HPDE6-E6E7 (cell line): ENCODE data around the gene CHI3L1.

Experiments
- DNase-seq: peaks from one replicate; pipeline ENCODE4 v3.0.0; 2011; ENCODE audit warnings: missing footprints; ENCODE audit errors: extremely low spot score

CHI3L1 gene

GRCh38 chr1:203168991-203169390 is 17.5 kb downstream of the CHI3L1 start:
- no peak for DNase-seq

- no peak for DNase-seq
Measured at GRCh38 chr1:203168256-203168786, 18.2 kb downstream of the CHI3L1 start.

GRCh38 chr1:203167913-203168200 is 18.6 kb downstream of the CHI3L1 start:
- DNase-seq, result no peak

- no peak for DNase-seq
Measured at GRCh38 chr1:203167026-203167912, 19.2 kb downstream of the CHI3L1 start.

GRCh38 chr1:203166192-203166940 is 20.1 kb downstream of the CHI3L1 start:
- DNase-seq, result peak; percentile 64

- no peak for DNase-seq
Measured at GRCh38 chr1:203165800-203166161, 20.7 kb downstream of the CHI3L1 start.

- DNase-seq, result no peak
Measured at GRCh38 chr1:203165101-203165799, 21.3 kb downstream of the CHI3L1 start.

GRCh38 chr1:203163891-203164635 is 22.4 kb downstream of the CHI3L1 start:
- DNase-seq, result no peak

- no peak for DNase-seq
Measured at GRCh38 chr1:203162403-203162802, 24.1 kb downstream of the CHI3L1 start.

- no peak for DNase-seq
Measured at GRCh38 chr1:203161703-203162102, 24.8 kb downstream of the CHI3L1 start.

GRCh38 chr1:203161175-203161574 is 25.3 kb downstream of the CHI3L1 start:
- no peak for DNase-seq

- no peak for DNase-seq
Measured at GRCh38 chr1:203159844-203160243, 26.7 kb downstream of the CHI3L1 start.

GRCh38 chr1:203158960-203159665 is 27.4 kb downstream of the CHI3L1 start:
- DNase-seq, result no peak

- no peak for DNase-seq
Measured at GRCh38 chr1:203158423-203158822, 28.1 kb downstream of the CHI3L1 start.

GRCh38 chr1:203156280-203156679 is 30.2 kb downstream of the CHI3L1 start:
- no peak for DNase-seq

GRCh38 chr1:203153989-203154821 is 32.3 kb downstream of the CHI3L1 start:
- DNase-seq, result peak; percentile 71

GRCh38 chr1:203153051-203153988 is 33.2 kb downstream of the CHI3L1 start:
- no peak for DNase-seq

- DNase-seq, result peak; percentile 63
Measured at GRCh38 chr1:203152158-203153034, 34.1 kb downstream of the CHI3L1 start.
